Kidney capillary endothelial cell (primary cell): ENCODE results near the gene AGBL4.

Experiments
- DNase-seq: peaks from one replicate; pipeline ENCODE4 v3.0.0-alpha.2; 2018; ENCODE audit warnings: low spot score

AGBL4 gene

GRCh38 chr1:48644905-48645605 lies 1378.7 kb downstream of the AGBL4 start:
- no peak for DNase-seq

GRCh38 chr1:48644190-48644900 lies 1379.4 kb downstream of the AGBL4 start:
- DNase-seq: no peak

GRCh38 chr1:48643193-48643592 lies 1380.6 kb downstream of the AGBL4 start:
- no peak for DNase-seq

- no peak for DNase-seq
These were observed 1382.8 kb downstream of the AGBL4 start for GRCh38 chr1:48640836-48641492.

DNA sequence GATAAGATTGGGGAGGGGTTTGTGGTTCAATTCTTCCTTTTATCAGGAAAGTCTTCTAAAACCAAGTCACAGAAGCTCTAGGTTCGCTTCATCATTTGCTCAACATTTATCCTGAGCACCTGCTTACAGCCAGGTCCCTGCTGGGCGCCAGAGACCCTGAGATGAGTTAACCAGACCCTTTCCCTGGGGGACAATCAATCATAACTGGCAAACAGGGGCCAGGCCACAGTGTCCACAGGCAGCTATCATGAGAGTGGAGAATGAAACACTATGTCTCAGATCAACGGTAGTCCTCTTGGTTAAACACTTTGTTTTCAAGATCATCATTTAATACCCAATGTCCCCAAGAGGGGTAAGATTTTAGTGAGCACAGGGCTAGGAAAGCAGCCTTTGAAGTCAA lies 1393.9 kb downstream of the AGBL4 start:
- DNase-seq: no peak

- DNase-seq: no peak
These were observed 1396.3 kb downstream of the AGBL4 start for GRCh38 chr1:48627486-48627885.

DNA sequence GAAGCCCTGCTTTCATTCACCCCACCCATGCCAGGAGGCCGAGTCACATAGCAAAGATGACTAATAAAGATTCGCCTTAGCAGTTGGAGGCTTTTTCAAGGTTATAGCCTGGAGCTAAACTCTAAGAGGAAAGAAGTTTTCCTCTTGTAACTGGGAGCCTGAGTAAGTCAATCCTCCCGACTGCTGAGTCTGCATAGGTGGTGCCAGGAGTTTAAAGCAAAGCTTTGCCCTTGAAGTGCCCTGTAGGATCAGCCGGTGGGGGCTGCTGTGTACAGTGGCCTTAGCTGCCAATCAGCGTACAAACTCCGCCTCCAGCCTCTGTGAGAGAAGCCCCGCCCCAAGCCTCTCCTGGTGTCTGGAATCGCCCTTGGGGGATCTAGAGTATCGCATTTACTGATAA lies 1404.2 kb downstream of the AGBL4 start:
- DNase-seq: no peak

GRCh38 chr1:48617252-48617651 lies 1406.5 kb downstream of the AGBL4 start:
- DNase-seq: no peak

- no peak for DNase-seq
These were observed 1407.0 kb downstream of the AGBL4 start for GRCh38 chr1:48616710-48617109.

GRCh38 chr1:48611841-48612240 lies 1411.9 kb downstream of the AGBL4 start:
- no peak for DNase-seq

- DNase-seq: no peak
These were observed 1412.9 kb downstream of the AGBL4 start for GRCh38 chr1:48610628-48611542.

DNA sequence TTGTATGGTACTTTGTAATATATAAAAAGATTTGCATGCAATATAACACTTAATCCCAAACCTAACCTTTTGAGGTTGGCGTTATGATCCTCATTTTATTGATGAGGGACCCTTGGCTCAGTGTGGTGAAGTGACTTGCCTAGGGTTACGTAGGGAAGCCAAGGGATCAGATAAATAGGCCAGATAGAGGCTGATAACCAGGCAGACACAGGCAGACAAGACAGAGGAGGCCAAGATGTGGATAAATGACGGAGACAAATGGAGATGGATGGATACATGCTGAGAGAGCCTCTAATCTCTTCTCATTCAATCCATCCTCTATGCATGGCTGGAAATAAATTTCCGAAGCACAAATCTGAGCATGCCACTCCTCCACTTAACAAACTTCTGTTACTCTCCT lies 1414.9 kb downstream of the AGBL4 start:
- no peak for DNase-seq

DNA sequence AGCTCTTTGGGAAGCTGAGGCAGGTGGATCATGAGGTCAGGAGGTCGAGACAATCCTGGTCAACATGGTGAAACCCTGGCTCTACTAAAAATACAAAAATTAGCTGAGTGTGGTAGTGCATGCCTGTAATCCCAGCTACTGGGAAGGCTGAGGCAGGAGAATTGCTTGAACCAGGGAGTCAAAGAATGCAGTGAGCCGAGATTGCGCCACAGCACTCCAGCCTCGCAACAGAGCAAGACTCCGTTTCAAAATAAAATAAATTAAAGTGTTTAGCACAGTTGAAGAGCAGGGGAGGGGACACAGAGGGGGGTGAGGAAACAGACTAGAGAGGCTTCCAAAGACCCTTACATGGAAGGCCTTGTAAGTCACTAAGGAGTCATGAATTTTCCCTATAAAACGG lies 1420.5 kb downstream of the AGBL4 start:
- no peak for DNase-seq

GRCh38 chr1:48602349-48602748 lies 1421.4 kb downstream of the AGBL4 start:
- no peak for DNase-seq

DNA sequence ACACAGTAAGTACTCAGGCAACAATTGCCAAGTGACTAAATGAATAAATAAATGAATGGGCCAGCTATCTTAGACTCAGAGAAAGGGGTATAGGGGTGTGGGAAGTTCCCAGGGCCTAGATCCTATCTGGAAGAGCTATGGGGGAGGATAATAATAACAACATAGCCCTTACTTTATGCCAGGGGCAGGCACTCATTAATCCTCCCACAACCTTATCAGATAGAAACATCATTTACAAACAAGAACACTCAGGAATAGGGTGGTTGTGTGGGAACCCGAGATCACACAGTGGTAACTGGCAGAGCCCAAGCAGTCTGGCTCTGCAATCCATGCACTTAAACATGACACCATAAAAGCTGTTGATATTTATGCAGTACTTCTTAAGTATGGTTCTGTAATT lies 1423.6 kb downstream of the AGBL4 start:
- no peak for DNase-seq

- DNase-seq: no peak
These were observed 1426.1 kb downstream of the AGBL4 start for GRCh38 chr1:48597663-48598062.

DNA sequence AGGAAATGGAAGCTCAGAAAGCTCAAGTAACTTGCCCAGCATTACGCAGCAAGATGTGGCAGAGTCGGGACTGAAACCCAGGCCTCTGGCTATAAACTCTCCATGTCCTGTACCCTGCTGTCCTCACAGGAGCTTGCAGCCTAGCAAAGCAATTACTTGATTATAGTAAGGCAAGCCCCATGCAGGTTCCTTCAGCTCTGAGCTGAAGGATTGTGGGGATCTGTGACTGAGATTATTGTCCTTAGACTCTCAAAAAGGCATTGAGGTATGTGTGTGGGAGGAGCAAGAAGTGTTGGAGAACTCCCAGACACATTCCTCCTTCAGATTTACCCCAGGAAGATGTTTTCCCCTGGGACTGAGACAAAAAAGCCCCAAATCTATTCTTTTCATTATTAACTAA lies 1427.7 kb downstream of the AGBL4 start:
- no peak for DNase-seq

DNA sequence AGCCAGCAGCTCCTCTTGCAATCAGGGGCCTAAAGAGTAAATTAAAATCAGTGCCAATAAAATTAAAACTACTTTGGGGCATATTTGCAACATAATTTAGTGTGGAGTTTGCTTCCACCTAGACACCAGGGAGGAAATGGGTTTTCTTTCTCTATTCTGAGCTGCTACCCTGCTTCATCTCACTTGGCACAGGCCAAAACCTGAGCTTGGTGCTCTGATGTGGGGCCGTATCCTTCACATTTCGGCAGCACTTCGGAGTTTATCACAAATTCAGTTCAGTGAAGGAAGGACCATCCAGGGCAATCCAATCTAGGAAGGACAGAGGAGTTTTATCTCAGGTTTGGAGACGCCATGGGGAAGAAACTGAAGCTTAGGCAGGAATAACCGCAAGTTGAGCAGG lies 1428.1 kb downstream of the AGBL4 start:
- DNase-seq: no peak

DNA sequence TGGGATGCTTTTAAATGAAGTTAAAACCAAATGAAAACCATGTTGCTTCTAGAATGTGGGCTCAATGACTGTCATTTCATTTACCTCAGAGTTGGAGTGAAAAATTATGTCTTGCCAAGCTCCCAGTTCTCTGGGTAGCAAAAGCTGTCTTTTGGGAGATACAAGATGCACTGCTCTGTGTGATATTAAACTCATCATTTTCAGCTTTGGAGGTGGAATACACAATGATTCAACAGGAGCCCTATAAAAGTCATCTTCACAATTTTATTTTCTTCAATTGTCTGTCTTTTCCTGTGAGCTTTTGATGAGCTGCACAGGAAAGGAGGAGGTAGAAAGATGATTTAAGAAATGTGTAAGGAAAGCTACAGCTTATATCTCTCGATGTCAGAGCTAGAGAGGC lies 1431.4 kb downstream of the AGBL4 start:
- no peak for DNase-seq

DNA sequence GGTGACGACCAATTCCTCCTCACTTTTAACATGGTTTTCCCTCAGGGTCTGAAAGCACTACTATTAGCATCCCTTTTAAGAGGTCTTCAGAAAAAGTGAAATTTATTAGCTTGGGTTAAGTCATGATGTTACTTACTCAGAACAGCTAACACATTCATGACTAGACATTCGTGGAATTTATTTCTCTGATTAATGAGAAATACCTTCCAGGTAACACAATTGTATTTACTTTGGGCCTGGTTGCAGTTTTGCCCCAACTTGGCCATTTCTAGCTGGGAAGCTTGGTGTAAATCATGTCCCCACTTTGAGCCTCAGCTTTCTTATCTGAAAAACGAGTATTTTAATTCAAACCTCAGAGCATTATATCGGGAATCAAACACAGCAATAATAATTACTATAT lies 1432.6 kb downstream of the AGBL4 start:
- DNase-seq: no peak

DNA sequence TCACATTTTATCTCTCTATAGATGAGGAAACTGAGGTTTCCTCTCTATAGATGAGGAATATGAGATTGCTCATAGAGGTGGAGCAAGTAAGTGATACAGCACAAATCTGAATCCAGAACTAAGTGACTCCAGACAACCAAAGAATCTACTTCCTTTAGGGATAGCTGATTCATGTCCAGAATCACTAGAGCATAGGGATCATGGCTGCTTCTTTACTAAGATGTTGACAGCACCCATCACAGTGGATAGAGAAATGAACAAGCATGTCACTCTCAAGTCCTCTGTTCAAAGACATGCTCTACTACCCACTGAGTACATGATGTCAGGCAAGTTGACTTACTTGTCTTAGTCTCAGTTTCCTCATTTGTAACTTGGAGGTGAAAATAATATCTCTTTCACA lies 1435.7 kb downstream of the AGBL4 start:
- no peak for DNase-seq

- DNase-seq: no peak
These were observed 1441.3 kb downstream of the AGBL4 start for GRCh38 chr1:48582408-48582807.
